Brain microvascular endothelial cell (primary cell): ENCODE measurements around the gene SHC1.

Source experiments
- DNase-seq: peaks from one replicate; pipeline ENCODE4 v3.0.0-alpha.2; 2020
- H3K27ac ChIP-seq: fragments of 250-450 bp; sonication (Bioruptor Pico); 2 replicates; pipeline ENCODE4 v1.5.1; 2020; ENCODE audit warnings: mild to moderate bottlenecking, moderate library complexity
- H3K27me3 ChIP-seq: fragments of 250-450 bp; sonication (Bioruptor Pico); replicated peaks from 2 replicates; pipeline ENCODE4 v1.5.1; 2020; ENCODE audit warnings: mild to moderate bottlenecking
- H3K36me3 ChIP-seq: fragments of 250-450 bp; sonication (Bioruptor Pico); replicated peaks from 2 replicates; pipeline ENCODE4 v1.5.1; 2020; ENCODE audit warnings: mild to moderate bottlenecking
- H3K4me3 ChIP-seq: 2 replicates; pipeline ENCODE4 v1.5.1; 2011; ENCODE audit warnings: low read depth, mild to moderate bottlenecking, control low read depth, low read length, moderate library complexity
- CTCF ChIP-seq: IDR thresholded peaks from 2 replicates; pipeline ENCODE4 v1.5.1; 2011; ENCODE audit warnings: low read depth, mild to moderate bottlenecking, moderate library complexity, low read length, control low read depth, inconsistent platforms; ENCODE audit errors: missing control alignments
- in situ Hi-C: cut with HindIII; loops from 2 replicates; pipeline ENCODE4 v1.10.0; 2017; ENCODE audit warnings: low sequenced_read_pairs, low pct_ligation_motif_present

SHC1 gene

GRCh38 chr1:154958681-154959425 is 11.7 kb downstream of the SHC1 start:
- Histone ChIP-seq H3K36me3 (peaks cover 16% of the 10 kb centered on the region), H3K4me3 (no peak overlapping the region), H3K27ac (no peak overlapping the region), H3K27me3 (no peaks in the 10 kb centered on the region)
- in situ Hi-C loops: no loop called here
- TF ChIP-seq CTCF: no peak
- no peak for DNase-seq

GRCh38 chr1:154958036-154958435 is 12.5 kb downstream of the SHC1 start:
- in situ Hi-C loops: no loop called here
- Histone ChIP-seq H3K27ac (no peak overlapping the region), H3K4me3 (no peak overlapping the region), H3K27me3 (no peaks in the 10 kb centered on the region), H3K36me3 (peaks cover 8% of the 10 kb centered on the region)
- DNase-seq: no peak
- TF ChIP-seq CTCF: no peak

- no peak for DNase-seq
- Histone ChIP-seq H3K36me3 (peaks cover 3% of the 10 kb centered on the region), H3K27ac (no peak overlapping the region), H3K27me3 (no peaks in the 10 kb centered on the region), H3K4me3 (no peak overlapping the region)
- in situ Hi-C loops: no loop called here
- TF ChIP-seq CTCF: no peak
Observed at GRCh38 chr1:154957091-154957657, 13.4 kb downstream of the SHC1 start.

GRCh38 chr1:154956544-154956941 is 14.0 kb downstream of the SHC1 start:
- Histone ChIP-seq H3K27me3 (no peaks in the 10 kb centered on the region), H3K4me3 (peak overlapping the region; percentile 74), H3K27ac (no peak overlapping the region), H3K36me3 (no peaks in the 10 kb centered on the region)
- in situ Hi-C loops: no loop called here
- no peak for TF ChIP-seq CTCF
- no peak for DNase-seq

GRCh38 chr1:154955718-154956543 is 14.6 kb downstream of the SHC1 start, which contains the start of gene PBXIP1:
Gene PBXIP1 (minus strand): TSS chr1:154956099. CDS start chr1:154953721, 2,378 bp downstream.
- DNase-seq: peak; percentile 92
- H3K36me3 ChIP-seq: no peaks in the 10 kb centered on the region
- H3K27ac ChIP-seq: peak within 1 kb of the TSS; percentile 84
- in situ Hi-C loops: no loop called here
- H3K4me3 ChIP-seq: peak within 1 kb of the TSS; percentile 74
- H3K27me3 ChIP-seq: no peaks in the 10 kb centered on the region
- peak; percentile 52 for TF ChIP-seq CTCF
